ENCODE data around the gene KCNMA1. TPM values are rescaled to one million over a fixed set of nuclear protein-coding genes. Genes with fewer than 3 reads are reported as not detected.

KCNMA1 gene
- total RNA-seq, 1 experiment from 2014 or later, result 0.49 TPM

- H3K9me3 ChIP-seq (ENCODE audit: control insufficient read depth in 1 of 2, insufficient read depth in 1 of 2, low read depth in 1 of 2, low read length in 2 of 2), result no peaks in the 10 kb centered on the region
- no peak overlapping the region for H3K4me3 ChIP-seq (replicated peaks in 1 of 2; ENCODE audit: low read depth in 1 of 2, low read length in 2 of 2)
- no peaks in the 10 kb centered on the region for H3K36me3 ChIP-seq (ENCODE audit: control insufficient read depth in 1 of 2, insufficient read depth in 2 of 2, low read length in 2 of 2)
- CTCF ChIA-PET, result interaction anchor here (0.9 to 2.4 kb wide), 8 partner anchors 9 to 432 kb away, joined by 3 to 15 read pairs (median 3); no protein-coding TSS in a partner anchor
- H3K4me1 ChIP-seq (ENCODE audit: control insufficient read depth in 1 of 2, insufficient read depth in 2 of 2, low read length in 2 of 2), result peaks cover 0 to 29% of the 10 kb centered on the region in 2 experiments; a peak in 2 of 4 replicates
- no peaks in the 10 kb centered on the region for H4K20me1 ChIP-seq (ENCODE audit: insufficient read depth)
- BruUV-seq (replicated peaks), result no TSS peak
- ATAC-seq (peak; percentile 63), DNase-seq (ENCODE audit: low read depth, low spot score) (no peak)
- H3K4me2 ChIP-seq (ENCODE audit: low read length), result no peak overlapping the region
- H2AFZ ChIP-seq (ENCODE audit: low read depth, low read length, poor library complexity, severe bottlenecking), result no peak overlapping the region
- RAD21 ChIA-PET (ENCODE audit: low non-redundant PET in 1 of 2, low total read pairs in 2 of 2, uncharacterized antibody in 2 of 2, unreplicated experiment in 2 of 2), result interaction anchor here in 1 of 2 experiments (1.4 kb wide), 1 partner anchor 213 kb away, joined by 3 read pairs; no protein-coding TSS in a partner anchor
- no peaks in the 10 kb centered on the region for H3K79me2 ChIP-seq (ENCODE audit: insufficient read depth, low read length)
- H3K27me3 ChIP-seq (ENCODE audit: insufficient read depth, low read length), result no peaks in the 10 kb centered on the region
- H3K27ac ChIP-seq (ENCODE audit: low read depth, low read length), result no peak overlapping the region
- intact Hi-C loops (cut with micrococcal nuclease), result loop anchor here (1.0 kb wide), 2 partner anchors 111 to 213 kb away; no protein-coding TSS in a partner anchor
- TF ChIP-seq, protein P1, sequence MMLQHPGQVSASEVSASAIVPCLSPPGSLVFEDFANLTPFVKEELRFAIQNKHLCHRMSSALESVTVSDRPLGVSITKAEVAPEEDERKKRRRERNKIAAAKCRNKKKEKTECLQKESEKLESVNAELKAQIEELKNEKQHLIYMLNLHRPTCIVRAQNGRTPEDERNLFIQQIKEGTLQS (IDR thresholded peaks at IDR 0.05), result no peak
- TF ChIP-seq RAD21 (IDR thresholded peaks at IDR 0.05; ENCODE audit: low read depth) (peak; percentile 88), CTCF (IDR thresholded peaks at IDR 0.05 in 2 of 3, conservative IDR thresholded peaks at IDR 0.05 in 1 of 3; ENCODE audit: borderline replicate concordance in 1 of 3, insufficient read depth in 1 of 3, low read depth in 2 of 3, low read length in 2 of 3) (peak in 2 of 3 experiments; percentile 17 to 65; a peak in 5 of 6 replicates)
- no peaks in the 10 kb centered on the region for H3K9me2 ChIP-seq (ENCODE audit: insufficient read depth)
- no peak overlapping the region for H3K9ac ChIP-seq (ENCODE audit: low read length)
- POLR2A ChIA-PET, result no interaction called here
Observed at GRCh38 chr10:77605466-77605865, 32.1 kb downstream of the KCNMA1 start.

GRCh38 chr10:77604941-77605351 lies 32.7 kb downstream of the KCNMA1 start:
- Histone ChIP-seq H3K79me2 (ENCODE audit: insufficient read depth, low read length) (no peaks in the 10 kb centered on the region), H3K9me3 (ENCODE audit: control insufficient read depth in 1 of 2, insufficient read depth in 1 of 2, low read depth in 1 of 2, low read length in 2 of 2) (no peaks in the 10 kb centered on the region), H3K27ac (ENCODE audit: low read depth, low read length) (no peak overlapping the region), H3K4me3 (replicated peaks in 1 of 2; ENCODE audit: low read depth in 1 of 2, low read length in 2 of 2) (no peak overlapping the region), H3K9ac (ENCODE audit: low read length) (no peak overlapping the region), H4K20me1 (ENCODE audit: insufficient read depth) (no peaks in the 10 kb centered on the region), H3K4me2 (ENCODE audit: low read length) (no peak overlapping the region), H3K4me1 (ENCODE audit: control insufficient read depth in 1 of 2, insufficient read depth in 2 of 2, low read length in 2 of 2) (peaks cover 0 to 29% of the 10 kb centered on the region in 2 experiments; a peak in 2 of 4 replicates), H3K9me2 (ENCODE audit: insufficient read depth) (no peaks in the 10 kb centered on the region), H3K36me3 (ENCODE audit: control insufficient read depth in 1 of 2, insufficient read depth in 2 of 2, low read length in 2 of 2) (no peaks in the 10 kb centered on the region), H3K27me3 (ENCODE audit: insufficient read depth, low read length) (no peaks in the 10 kb centered on the region), H2AFZ (ENCODE audit: low read depth, low read length, poor library complexity, severe bottlenecking) (no peak overlapping the region)
- no TSS peak for BruUV-seq (replicated peaks)
- intact Hi-C loops (cut with micrococcal nuclease), result loop anchor here (1.0 kb wide), 2 partner anchors 111 to 213 kb away; no protein-coding TSS in a partner anchor
- no peak for ATAC-seq
- ChIA-PET POLR2A (no interaction called here), RAD21 (ENCODE audit: low non-redundant PET in 1 of 2, low total read pairs in 2 of 2, uncharacterized antibody in 2 of 2, unreplicated experiment in 2 of 2) (interaction anchor here in 1 of 2 experiments (1.4 kb wide), 1 partner anchor 213 kb away, joined by 3 read pairs; no protein-coding TSS in a partner anchor), CTCF (interaction anchor here (0.9 to 2.4 kb wide), 7 partner anchors 9 to 432 kb away, joined by 3 to 15 read pairs (median 3); no protein-coding TSS in a partner anchor)
- DNase-seq (ENCODE audit: low read depth, low spot score), result no peak
- TF ChIP-seq CEBPB (IDR thresholded peaks at IDR 0.05; ENCODE audit: low read depth) (no peak), EZH2phosphoT487 (IDR thresholded peaks at IDR 0.05; ENCODE audit: borderline replicate concordance) (no peak), SP1 (IDR thresholded peaks at IDR 0.05; ENCODE audit: low read depth) (no peak), EGR1 (IDR thresholded peaks at IDR 0.05; ENCODE audit: low read depth) (no peak), EZH2 (IDR thresholded peaks at IDR 0.05) (no peak), POLR2A (IDR thresholded peaks at IDR 0.05; ENCODE audit: borderline replicate concordance, extremely low read depth, insufficient read depth, insufficient read length) (no peak)
- TF ChIP-seq, protein P2, sequence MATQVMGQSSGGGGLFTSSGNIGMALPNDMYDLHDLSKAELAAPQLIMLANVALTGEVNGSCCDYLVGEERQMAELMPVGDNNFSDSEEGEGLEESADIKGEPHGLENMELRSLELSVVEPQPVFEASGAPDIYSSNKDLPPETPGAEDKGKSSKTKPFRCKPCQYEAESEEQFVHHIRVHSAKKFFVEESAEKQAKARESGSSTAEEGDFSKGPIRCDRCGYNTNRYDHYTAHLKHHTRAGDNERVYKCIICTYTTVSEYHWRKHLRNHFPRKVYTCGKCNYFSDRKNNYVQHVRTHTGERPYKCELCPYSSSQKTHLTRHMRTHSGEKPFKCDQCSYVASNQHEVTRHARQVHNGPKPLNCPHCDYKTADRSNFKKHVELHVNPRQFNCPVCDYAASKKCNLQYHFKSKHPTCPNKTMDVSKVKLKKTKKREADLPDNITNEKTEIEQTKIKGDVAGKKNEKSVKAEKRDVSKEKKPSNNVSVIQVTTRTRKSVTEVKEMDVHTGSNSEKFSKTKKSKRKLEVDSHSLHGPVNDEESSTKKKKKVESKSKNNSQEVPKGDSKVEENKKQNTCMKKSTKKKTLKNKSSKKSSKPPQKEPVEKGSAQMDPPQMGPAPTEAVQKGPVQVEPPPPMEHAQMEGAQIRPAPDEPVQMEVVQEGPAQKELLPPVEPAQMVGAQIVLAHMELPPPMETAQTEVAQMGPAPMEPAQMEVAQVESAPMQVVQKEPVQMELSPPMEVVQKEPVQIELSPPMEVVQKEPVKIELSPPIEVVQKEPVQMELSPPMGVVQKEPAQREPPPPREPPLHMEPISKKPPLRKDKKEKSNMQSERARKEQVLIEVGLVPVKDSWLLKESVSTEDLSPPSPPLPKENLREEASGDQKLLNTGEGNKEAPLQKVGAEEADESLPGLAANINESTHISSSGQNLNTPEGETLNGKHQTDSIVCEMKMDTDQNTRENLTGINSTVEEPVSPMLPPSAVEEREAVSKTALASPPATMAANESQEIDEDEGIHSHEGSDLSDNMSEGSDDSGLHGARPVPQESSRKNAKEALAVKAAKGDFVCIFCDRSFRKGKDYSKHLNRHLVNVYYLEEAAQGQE (IDR thresholded peaks at IDR 0.05; ENCODE audit: low read depth), result no peak
- TF ChIP-seq, protein P1 (IDR thresholded peaks at IDR 0.05), result no peak

Measured in HCT116 (cell line).